Smooth muscle cell (in vitro differentiated cells): ENCODE measurements around the gene BRSK1. TPM values are rescaled to one million over a fixed set of nuclear protein-coding genes. Genes with fewer than 3 reads are reported as not detected.

Source experiments
- DNase-seq: peaks from one replicate; lab custom pipeline; 2025; ENCODE audit not compliant: unreplicated experiment; lab: John Stamatoyannopoulos, UW
- H2AFZ ChIP-seq: fragments of 200-600 bp; sonication (generic); 2 replicates; pipeline ENCODE4 v1.6.0; 2016; ENCODE audit warnings: antibody characterized with exemption, low read depth, mild to moderate bottlenecking
- H3F3A ChIP-seq: fragments of 200-600 bp; sonication (generic); 2 replicates; pipeline ENCODE4 v1.6.0; 2017; ENCODE audit warnings: antibody characterized with exemption, low read depth
- H3K27ac ChIP-seq: fragments of 200-600 bp; sonication (generic); 2 replicates; pipeline ENCODE4 v1.5.1; 2016; ENCODE audit warnings: low read depth, mild to moderate bottlenecking
- H3K27me3 ChIP-seq: fragments of 200-600 bp; sonication (generic); 2 replicates; pipeline ENCODE4 v1.6.1; 2016; ENCODE audit warnings: low read depth, mild to moderate bottlenecking
- H3K36me3 ChIP-seq: fragments of 200-600 bp; sonication (generic); 2 replicates; pipeline ENCODE4 v1.5.1; 2016; ENCODE audit warnings: low read depth
- H3K4me1 ChIP-seq: fragments of 200-600 bp; sonication (generic); 2 replicates; pipeline ENCODE4 v1.5.1; 2016; ENCODE audit warnings: low read depth
- H3K4me2 ChIP-seq: fragments of 200-600 bp; sonication (generic); 2 replicates; pipeline ENCODE4 v1.6.0; 2016; ENCODE audit warnings: mild to moderate bottlenecking
- H3K4me3 ChIP-seq: fragments of 200-600 bp; sonication (generic); 2 replicates; pipeline ENCODE4 v1.5.1; 2016; ENCODE audit warnings: mild to moderate bottlenecking
- H3K79me2 ChIP-seq: fragments of 200-600 bp; sonication (generic); 2 replicates; pipeline ENCODE4 v1.6.0; 2016; ENCODE audit warnings: low read depth, mild to moderate bottlenecking
- H3K9ac ChIP-seq: fragments of 200-600 bp; sonication (generic); 2 replicates; pipeline ENCODE4 v1.6.0; 2016; ENCODE audit warnings: low read depth
- H3K9me3 ChIP-seq: fragments of 200-600 bp; sonication (generic); replicated peaks from 2 replicates; pipeline ENCODE4 v1.5.1; 2016; ENCODE audit warnings: low read depth
- H4K20me1 ChIP-seq: fragments of 200-600 bp; sonication (generic); 2 replicates; pipeline ENCODE4 v1.6.0; 2016; ENCODE audit warnings: low read depth
- whole genome bisulfite sequencing: methylation state at CpG from one replicate; pipeline ENCODE4 v1.1.7; 2016; ENCODE audit warnings: low lambda C conversion rate; 5-methylcytosine and 5-hydroxymethylcytosine counted together
- polyA plus RNA-seq: library from polyadenylated mRNA; unstranded; fragments of >200 nt; fragmentation: Nextera tagmentation; extraction: Ambion mirVana; gene quantifications from 2 replicates; pipeline ENCODE4 v1.2.1, GENCODE V29; 2016
- total RNA-seq: library from RNA; depleted of rRNA; stranded (reverse); fragments of >200 nt; gene quantifications from 2 replicates; pipeline ENCODE4 v1.2.3, GENCODE V29; 2014
- TF ChIP-seq, protein P1 (sequence below): fragments of 200-600 bp; sonication (generic); IDR thresholded peaks from 2 replicates; pipeline ENCODE4 v1.5.1; 2017; ENCODE audit warnings: borderline replicate concordance, mild to moderate bottlenecking, antibody characterized with exemption; ENCODE audit not compliant: insufficient read depth, poor library complexity, severe bottlenecking

Gene BRSK1
- total and polyA plus RNA-seq, 2 experiments from 2014 or later = 3.0 to 5.0 TPM

- Histone ChIP-seq H3K9ac (no peak overlapping the region), H2AFZ (no peak overlapping the region), H3K4me2 (no peak overlapping the region), H4K20me1 (peaks cover 55% of the 10 kb centered on the region), H3K36me3 (no peaks in the 10 kb centered on the region), H3K9me3 (no peaks in the 10 kb centered on the region), H3K27me3 (no peaks in the 10 kb centered on the region), H3K27ac (no peak overlapping the region), H3K79me2 (peaks cover 25% of the 10 kb centered on the region), H3K4me1 (no peaks in the 10 kb centered on the region), H3K4me3 (no peak overlapping the region), H3F3A (no peaks in the 10 kb centered on the region)
- WGBS = 99% methylated on average over 12 of the region's 12 CpGs
- no peak for DNase-seq
- TF ChIP-seq, protein P1, sequence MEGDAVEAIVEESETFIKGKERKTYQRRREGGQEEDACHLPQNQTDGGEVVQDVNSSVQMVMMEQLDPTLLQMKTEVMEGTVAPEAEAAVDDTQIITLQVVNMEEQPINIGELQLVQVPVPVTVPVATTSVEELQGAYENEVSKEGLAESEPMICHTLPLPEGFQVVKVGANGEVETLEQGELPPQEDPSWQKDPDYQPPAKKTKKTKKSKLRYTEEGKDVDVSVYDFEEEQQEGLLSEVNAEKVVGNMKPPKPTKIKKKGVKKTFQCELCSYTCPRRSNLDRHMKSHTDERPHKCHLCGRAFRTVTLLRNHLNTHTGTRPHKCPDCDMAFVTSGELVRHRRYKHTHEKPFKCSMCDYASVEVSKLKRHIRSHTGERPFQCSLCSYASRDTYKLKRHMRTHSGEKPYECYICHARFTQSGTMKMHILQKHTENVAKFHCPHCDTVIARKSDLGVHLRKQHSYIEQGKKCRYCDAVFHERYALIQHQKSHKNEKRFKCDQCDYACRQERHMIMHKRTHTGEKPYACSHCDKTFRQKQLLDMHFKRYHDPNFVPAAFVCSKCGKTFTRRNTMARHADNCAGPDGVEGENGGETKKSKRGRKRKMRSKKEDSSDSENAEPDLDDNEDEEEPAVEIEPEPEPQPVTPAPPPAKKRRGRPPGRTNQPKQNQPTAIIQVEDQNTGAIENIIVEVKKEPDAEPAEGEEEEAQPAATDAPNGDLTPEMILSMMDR = no peak
Observed at GRCh38 chr19:55244004-55244680, 39.7 kb upstream of the BRSK1 start.

- peaks cover 67% of the 10 kb centered on the region for H4K20me1 ChIP-seq
- no peaks in the 10 kb centered on the region for H3K9me3 ChIP-seq
- H3K4me2 ChIP-seq = no peak overlapping the region
- H3K9ac ChIP-seq = no peak overlapping the region
- no peaks in the 10 kb centered on the region for H3K27me3 ChIP-seq
- no peaks in the 10 kb centered on the region for H3K36me3 ChIP-seq
- no peak for DNase-seq
- H3K27ac ChIP-seq = no peak overlapping the region
- WGBS = 95% methylated on average over 16 of the region's 23 CpGs
- no peak overlapping the region for H3K4me3 ChIP-seq
- TF ChIP-seq, protein P1 = no peak
- no peak overlapping the region for H2AFZ ChIP-seq
- H3F3A ChIP-seq = no peaks in the 10 kb centered on the region
- no peaks in the 10 kb centered on the region for H3K4me1 ChIP-seq
- peaks cover 37% of the 10 kb centered on the region for H3K79me2 ChIP-seq
Observed at GRCh38 chr19:55245236-55245904, 38.4 kb upstream of the BRSK1 start.

DNA sequence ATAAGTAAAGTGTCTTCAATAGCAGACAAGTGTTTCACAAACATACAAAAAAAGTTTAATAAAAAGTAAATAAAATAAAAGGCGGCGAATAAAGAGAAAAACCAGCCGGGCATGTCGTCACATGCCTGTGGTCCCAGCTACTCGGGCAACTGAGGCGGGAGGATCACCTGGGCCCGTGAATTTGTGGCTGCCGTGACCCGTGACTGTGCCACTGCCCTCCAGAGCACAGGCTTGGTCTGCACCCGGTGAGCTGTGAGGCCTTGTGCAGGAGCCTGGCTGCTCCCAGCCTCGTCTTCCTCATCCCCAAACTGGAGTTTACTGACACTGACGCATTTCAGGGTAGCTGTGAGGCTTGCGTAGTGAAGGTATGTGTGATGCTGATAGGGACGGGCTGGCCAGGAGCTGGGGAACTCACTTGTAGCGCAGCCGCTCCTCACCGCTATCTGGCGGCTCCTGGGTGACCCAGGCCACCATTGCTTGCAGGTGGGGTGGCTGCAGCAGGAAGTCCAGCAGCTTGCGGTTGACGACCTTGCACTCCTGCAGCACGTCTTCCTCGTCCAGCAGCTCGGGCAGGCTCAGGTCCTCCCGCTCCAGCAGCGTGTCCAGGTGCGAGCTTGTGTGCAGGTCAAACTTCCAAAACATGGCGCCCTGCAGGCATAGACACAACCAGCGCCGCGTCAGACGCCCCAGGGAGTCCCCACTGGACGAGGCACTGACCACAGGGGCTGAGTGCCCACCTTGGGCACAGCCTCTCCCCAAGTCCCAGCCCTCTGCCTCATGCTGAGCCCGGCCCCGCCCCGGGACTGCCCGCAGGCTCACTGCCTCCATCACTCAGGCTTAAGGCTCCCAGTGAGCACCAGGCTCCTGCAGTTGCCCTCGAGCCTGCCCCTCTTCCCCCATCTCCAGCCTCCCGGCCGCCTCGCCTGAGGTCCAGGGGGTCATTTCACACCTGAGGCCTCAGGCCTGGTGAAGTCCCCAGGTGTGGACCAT is 37.0 kb upstream of the BRSK1 start:
- Histone ChIP-seq H3K27ac (no peak overlapping the region), H2AFZ (no peak overlapping the region), H3K4me2 (no peak overlapping the region), H3K9ac (no peak overlapping the region), H4K20me1 (peaks cover 81% of the 10 kb centered on the region), H3K79me2 (peaks cover 51% of the 10 kb centered on the region), H3K4me1 (no peaks in the 10 kb centered on the region), H3K36me3 (no peaks in the 10 kb centered on the region), H3K9me3 (no peaks in the 10 kb centered on the region), H3F3A (no peaks in the 10 kb centered on the region), H3K4me3 (no peak overlapping the region), H3K27me3 (no peaks in the 10 kb centered on the region)
- TF ChIP-seq, protein P1 = no peak
- 95% methylated on average over 35 of the region's 40 CpGs for WGBS
- no peak for DNase-seq
